Rectal smooth muscle tissue (tissue), 1 donor: ENCODE measurements around the gene ABCC4.
"Not testable (repeated sequence)": the region's sequence is repeated elsewhere in the genome, so short reads cannot be mapped to it uniquely, and the experiment has no call there.

ENCODE experiments used
- H3K27ac ChIP-seq: one replicate; pipeline ENCODE4 v1.7.0; 2013; ENCODE audit warnings: low read depth, low read length, inconsistent platforms
- H3K27me3 ChIP-seq: one replicate; pipeline ENCODE4 v1.7.0; 2013; ENCODE audit warnings: low read length; ENCODE audit not compliant: control insufficient read depth, insufficient read depth
- H3K36me3 ChIP-seq: one replicate; pipeline ENCODE4 v1.7.0; 2013; ENCODE audit warnings: low read length; ENCODE audit not compliant: control insufficient read depth, insufficient read depth
- H3K4me1 ChIP-seq: one replicate; pipeline ENCODE4 v1.7.0; 2013; ENCODE audit warnings: low read length; ENCODE audit not compliant: control insufficient read depth, insufficient read depth
- H3K4me3 ChIP-seq: one replicate; pipeline ENCODE4 v1.7.0; 2013; ENCODE audit warnings: low read length
- H3K9ac ChIP-seq: one replicate; pipeline ENCODE4 v1.7.0; 2013; ENCODE audit warnings: low read length

The ABCC4 gene

GRCh38 chr13:95292622-95293021, 8.6 kb downstream of the ABCC4 start:
- no peaks in the 10 kb centered on the region for H3K4me1 ChIP-seq
- no peaks in the 10 kb centered on the region for H3K36me3 ChIP-seq
- no peak overlapping the region for H3K4me3 ChIP-seq
- no peak overlapping the region for H3K27ac ChIP-seq
- H3K9ac ChIP-seq = no peak overlapping the region
- no peaks in the 10 kb centered on the region for H3K27me3 ChIP-seq

GRCh38 chr13:95289901-95290300, 11.3 kb downstream of the ABCC4 start:
- not testable (repeated sequence) for H3K4me3 ChIP-seq, H3K9ac ChIP-seq, H3K36me3 ChIP-seq, H3K27ac ChIP-seq, H3K27me3 ChIP-seq, H3K4me1 ChIP-seq

GRCh38 chr13:95289020-95289444, 12.2 kb downstream of the ABCC4 start:
- H3K36me3 ChIP-seq = no peaks in the 10 kb centered on the region
- no peak overlapping the region for H3K4me3 ChIP-seq
- H3K4me1 ChIP-seq = no peaks in the 10 kb centered on the region
- no peaks in the 10 kb centered on the region for H3K27me3 ChIP-seq
- no peak overlapping the region for H3K27ac ChIP-seq
- H3K9ac ChIP-seq = no peak overlapping the region

- Histone ChIP-seq H3K27me3 (no peaks in the 10 kb centered on the region), H3K4me1 (no peaks in the 10 kb centered on the region), H3K36me3 (no peaks in the 10 kb centered on the region), H3K9ac (no peak overlapping the region), H3K4me3 (no peak overlapping the region), H3K27ac (no peak overlapping the region)
Observed at GRCh38 chr13:95284436-95284835, 16.8 kb downstream of the ABCC4 start.

GRCh38 chr13:95279016-95279415, 22.2 kb downstream of the ABCC4 start:
- no peaks in the 10 kb centered on the region for H3K36me3 ChIP-seq
- no peak overlapping the region for H3K9ac ChIP-seq
- peaks cover 10% of the 10 kb centered on the region for H3K4me1 ChIP-seq
- no peak overlapping the region for H3K27ac ChIP-seq
- no peak overlapping the region for H3K4me3 ChIP-seq
- H3K27me3 ChIP-seq = no peaks in the 10 kb centered on the region

GRCh38 chr13:95276037-95276505, 25.2 kb downstream of the ABCC4 start:
- Histone ChIP-seq H3K27ac (peak overlapping the region; percentile 31), H3K36me3 (no peaks in the 10 kb centered on the region), H3K4me1 (peaks cover 18% of the 10 kb centered on the region), H3K27me3 (no peaks in the 10 kb centered on the region), H3K4me3 (no peak overlapping the region), H3K9ac (no peak overlapping the region)

GRCh38 chr13:95275322-95276036, 25.8 kb downstream of the ABCC4 start:
- H3K27ac ChIP-seq = peak overlapping the region; percentile 31
- no peak overlapping the region for H3K9ac ChIP-seq

GRCh38 chr13:95273592-95274132, 27.6 kb downstream of the ABCC4 start:
- H3K4me3 ChIP-seq, H3K9ac ChIP-seq, H3K36me3 ChIP-seq, H3K27ac ChIP-seq, H3K27me3 ChIP-seq: not testable (repeated sequence)
- peaks cover 23% of the 10 kb centered on the region for H3K4me1 ChIP-seq

More at GRCh38 chr13:95275322-95276036, 25.8 kb downstream of the ABCC4 start:
- peaks cover 20% of the 10 kb centered on the region for H3K4me1 ChIP-seq
- H3K27me3 ChIP-seq = no peaks in the 10 kb centered on the region
- H3K36me3 ChIP-seq = no peaks in the 10 kb centered on the region
- H3K4me3 ChIP-seq = no peak overlapping the region

- not testable (repeated sequence) for H3K9ac ChIP-seq, H3K36me3 ChIP-seq, H3K4me3 ChIP-seq, H3K27me3 ChIP-seq
- Histone ChIP-seq H3K4me1 (peaks cover 33% of the 10 kb centered on the region), H3K27ac (peak overlapping the region; percentile 68)
Observed at GRCh38 chr13:95272076-95272475, 29.2 kb downstream of the ABCC4 start.

- H3K4me3 ChIP-seq = no peak overlapping the region
- peak overlapping the region; percentile 40 for H3K27ac ChIP-seq
- no peak overlapping the region for H3K9ac ChIP-seq
- no peaks in the 10 kb centered on the region for H3K27me3 ChIP-seq
- peaks cover 28% of the 10 kb centered on the region for H3K4me1 ChIP-seq
- no peaks in the 10 kb centered on the region for H3K36me3 ChIP-seq
Observed at GRCh38 chr13:95269756-95270155, 31.5 kb downstream of the ABCC4 start.

- H3K9ac ChIP-seq, H3K27me3 ChIP-seq, H3K36me3 ChIP-seq, H3K4me3 ChIP-seq: not testable (repeated sequence)
- Histone ChIP-seq H3K4me1 (peaks cover 23% of the 10 kb centered on the region), H3K27ac (peak overlapping the region; percentile 58)
Observed at GRCh38 chr13:95268343-95269065, 32.7 kb downstream of the ABCC4 start.

- Histone ChIP-seq H3K27me3 (no peaks in the 10 kb centered on the region), H3K4me3 (no peak overlapping the region), H3K36me3 (no peaks in the 10 kb centered on the region), H3K4me1 (peaks cover 23% of the 10 kb centered on the region), H3K27ac (peak overlapping the region; percentile 58), H3K9ac (no peak overlapping the region)
Observed at GRCh38 chr13:95267662-95268342, 33.4 kb downstream of the ABCC4 start.
